SK-N-SH treated with all-trans-retinoic acid at 6 μM for 48 hours (cell line): ENCODE results near the gene TRPV5.

Experiments used
- ATAC-seq: fragments of 200-7000 bp; cut with Tn5 transposase; 3 replicates; pipeline ENCODE4 v1.9.1; 2020; ENCODE audit warnings: mild to moderate bottlenecking, moderate library complexity
- ARNTL ChIP-seq: fragments of 450-650 bp; formaldehyde crosslinking; IDR thresholded peaks from 2 replicates; pipeline ENCODE4 v1.5.0; 2020; ENCODE audit warnings: low read depth, mild to moderate bottlenecking, moderate library complexity, borderline replicate concordance
- BACH2 ChIP-seq: fragments of 250-450 bp; sonication (Bioruptor Pico); IDR thresholded peaks from 2 replicates; pipeline ENCODE4 v1.9.0; 2021; ENCODE audit warnings: mild to moderate bottlenecking, borderline replicate concordance
- CREB5 ChIP-seq: fragments of 250-450 bp; sonication (Bioruptor Pico); IDR thresholded peaks from 2 replicates; pipeline ENCODE4 v1.5.1; 2020; ENCODE audit warnings: low read depth, mild to moderate bottlenecking, moderate library complexity
- CSDC2 ChIP-seq: fragments of 250-450 bp; sonication (Bioruptor Pico); IDR thresholded peaks from 2 replicates; pipeline ENCODE4 v1.5.0; 2020; ENCODE audit warnings: mild to moderate bottlenecking, moderate library complexity
- CSRNP3 ChIP-seq: fragments of 250-450 bp; sonication (Bioruptor Pico); IDR thresholded peaks from 2 replicates; pipeline ENCODE4 v1.5.1; 2021; ENCODE audit warnings: mild to moderate bottlenecking, moderate library complexity
- ESRRG ChIP-seq: fragments of 250-450 bp; sonication (Bioruptor Pico); IDR thresholded peaks from 2 replicates; pipeline ENCODE4 v1.6.1; 2021; ENCODE audit warnings: mild to moderate bottlenecking
- GLIS3 ChIP-seq: fragments of 250-450 bp; sonication (Bioruptor Pico); IDR thresholded peaks from 2 replicates; pipeline ENCODE4 v1.5.0; 2020; ENCODE audit warnings: mild to moderate bottlenecking, moderate library complexity
- ISL1 ChIP-seq: fragments of 250-450 bp; sonication (Bioruptor Pico); IDR thresholded peaks from 2 replicates; pipeline ENCODE4 v2.1.2; 2022; ENCODE audit warnings: mild to moderate bottlenecking, moderate library complexity
- OSR1 ChIP-seq: fragments of 250-450 bp; sonication (Bioruptor Pico); IDR thresholded peaks from 2 replicates; pipeline ENCODE4 v1.8.0; 2022; ENCODE audit warnings: moderate library complexity, mild to moderate bottlenecking, inconsistent platforms
- PATZ1 ChIP-seq: fragments of 250-450 bp; sonication (Bioruptor Pico); IDR thresholded peaks from 2 replicates; pipeline ENCODE4 v1.8.0; 2020; ENCODE audit warnings: mild to moderate bottlenecking, moderate library complexity, borderline replicate concordance
- POU6F1 ChIP-seq: fragments of 250-450 bp; sonication (Bioruptor Pico); IDR thresholded peaks from 2 replicates; pipeline ENCODE4 v1.8.0; 2021; ENCODE audit warnings: low read depth, mild to moderate bottlenecking, moderate library complexity, borderline replicate concordance
- PPARA ChIP-seq: fragments of 250-450 bp; sonication (Bioruptor Pico); IDR thresholded peaks from 2 replicates; pipeline ENCODE4 v1.5.0; 2020; ENCODE audit warnings: mild to moderate bottlenecking, borderline replicate concordance
- RARB ChIP-seq: fragments of 250-450 bp; sonication (Bioruptor Pico); IDR thresholded peaks from 2 replicates; pipeline ENCODE4 v1.8.0; 2021; ENCODE audit warnings: mild to moderate bottlenecking, moderate library complexity
- SNAI2 ChIP-seq: fragments of 250-450 bp; sonication (Bioruptor Pico); IDR thresholded peaks from 2 replicates; pipeline ENCODE4 v1.5.0; 2020; ENCODE audit warnings: mild to moderate bottlenecking, moderate library complexity
- TCF4 ChIP-seq: fragments of 250-450 bp; sonication (Bioruptor Pico); IDR thresholded peaks from 2 replicates; pipeline ENCODE4 v1.8.0; 2021; ENCODE audit warnings: mild to moderate bottlenecking, moderate library complexity, borderline replicate concordance
- TOX ChIP-seq: fragments of 250-450 bp; sonication (Bioruptor Pico); IDR thresholded peaks from 2 replicates; pipeline ENCODE4 v1.8.0; 2021; ENCODE audit warnings: mild to moderate bottlenecking, moderate library complexity, borderline replicate concordance
- TSHZ2 ChIP-seq: fragments of 250-450 bp; sonication (Bioruptor Pico); IDR thresholded peaks from 2 replicates; pipeline ENCODE4 v1.5.0; 2020; ENCODE audit warnings: mild to moderate bottlenecking, moderate library complexity
- ZC3H10 ChIP-seq: fragments of 250-450 bp; sonication (Bioruptor Pico); IDR thresholded peaks from 2 replicates; pipeline ENCODE4 v1.5.1; 2021; ENCODE audit warnings: mild to moderate bottlenecking, moderate library complexity
- ZFP3 ChIP-seq: fragments of 250-450 bp; sonication (Bioruptor Pico); IDR thresholded peaks from 2 replicates; pipeline ENCODE4 v1.5.0; 2020; ENCODE audit warnings: mild to moderate bottlenecking, moderate library complexity
- ZFP30 ChIP-seq: fragments of 450-650 bp; formaldehyde crosslinking; IDR thresholded peaks from 2 replicates; pipeline ENCODE4 v1.5.0; 2022; ENCODE audit warnings: mild to moderate bottlenecking, moderate library complexity
- ZNF565 ChIP-seq: fragments of 450-650 bp; formaldehyde crosslinking; conservative IDR thresholded peaks from 2 replicates; pipeline ENCODE4 v1.5.0; 2020; ENCODE audit warnings: low read depth, mild to moderate bottlenecking, moderate library complexity
- ZNF70 ChIP-seq: fragments of 450-650 bp; formaldehyde crosslinking; IDR thresholded peaks from 2 replicates; pipeline ENCODE4 v1.5.0; 2020; ENCODE audit warnings: mild to moderate bottlenecking, moderate library complexity
- ZNF8 ChIP-seq: fragments of 450-650 bp; formaldehyde crosslinking; IDR thresholded peaks from 2 replicates; pipeline ENCODE4 v1.5.0; 2020; ENCODE audit warnings: mild to moderate bottlenecking, moderate library complexity

TRPV5 gene

GRCh38 chr7:142887282-142888015 lies 46.1 kb downstream of the TRPV5 start:
- no peak for ATAC-seq
- no peak for TF ChIP-seq SNAI2
- no peak for TF ChIP-seq ZNF565 (CRISPR knock-in tag)
- TF ChIP-seq CREB5 (CRISPR knock-in tag), result no peak
- no peak for TF ChIP-seq CSRNP3 (CRISPR knock-in tag)
- TF ChIP-seq RARB, result no peak
- TF ChIP-seq POU6F1 (CRISPR knock-in tag), result no peak
- no peak for TF ChIP-seq CSDC2 (CRISPR knock-in tag)
- TF ChIP-seq BACH2 (CRISPR knock-in tag), result no peak
- TF ChIP-seq PPARA, result no peak
- TF ChIP-seq ZNF8 (CRISPR knock-in tag), result no peak
- TF ChIP-seq GLIS3 (CRISPR knock-in tag), result no peak
- TF ChIP-seq ZFP3 (CRISPR knock-in tag), result no peak
- TF ChIP-seq ZNF70 (CRISPR knock-in tag), result no peak
- TF ChIP-seq ISL1 (CRISPR knock-in tag), result no peak
- TF ChIP-seq PATZ1 (CRISPR knock-in tag), result no peak
- TF ChIP-seq ZFP30 (CRISPR knock-in tag), result no peak
- TF ChIP-seq TOX (CRISPR knock-in tag), result no peak
- no peak for TF ChIP-seq ZC3H10 (CRISPR knock-in tag)
- TF ChIP-seq TCF4 (CRISPR knock-in tag), result no peak
- no peak for TF ChIP-seq TSHZ2 (CRISPR knock-in tag)

GRCh38 chr7:142886866-142887265 lies 46.7 kb downstream of the TRPV5 start:
- no peak for ATAC-seq
- TF ChIP-seq CREB5 (CRISPR knock-in tag) (no peak), ESRRG (CRISPR knock-in tag) (no peak), TOX (CRISPR knock-in tag) (no peak), ZC3H10 (CRISPR knock-in tag) (no peak), OSR1 (CRISPR knock-in tag) (no peak), CSRNP3 (CRISPR knock-in tag) (no peak), BACH2 (CRISPR knock-in tag) (no peak), ZNF70 (CRISPR knock-in tag) (no peak), PPARA (no peak), SNAI2 (no peak), GLIS3 (CRISPR knock-in tag) (no peak), ZNF565 (CRISPR knock-in tag) (no peak), ARNTL (CRISPR knock-in tag) (no peak), ZFP3 (CRISPR knock-in tag) (no peak), CSDC2 (CRISPR knock-in tag) (no peak), ZFP30 (CRISPR knock-in tag) (no peak), TSHZ2 (CRISPR knock-in tag) (no peak), RARB (no peak)
